Naive thymus-derived CD4-positive, alpha-beta T cell (primary cell): ENCODE measurements around the gene VCP. TPM values are rescaled to one million over a fixed set of nuclear protein-coding genes. Genes with fewer than 3 reads are reported as not detected.

ENCODE experiments used
- ATAC-seq: fragments of 150-1000 bp; cut with Tn5 transposase; 2 replicates; pipeline ENCODE4 v1.10.0; 2021; ENCODE audit warnings: mild to moderate bottlenecking, moderate library complexity
- CTCF ChIA-PET: fragments of 350-600 bp; sonication (Branson Sonifier 250); formaldehyde crosslinking; loops from one replicate; lab custom pipeline; 2021; ENCODE audit warnings: antibody characterized with exemption; lab: Charles Lee
- POLR2A ChIA-PET: fragments of 350-600 bp; sonication (Branson Sonifier 250); formaldehyde crosslinking; loops from one replicate; lab custom pipeline; 2021; ENCODE audit warnings: antibody characterized with exemption, inconsistent platforms; lab: Charles Lee
- DNase-seq, 9 donors: peaks; one replicate each; pipeline versions ENCODE4 v3.0.0 to v3.0.0-alpha.2; 2020 to 2022; ENCODE audit warnings: mixed read lengths in 1 of 9
- H3K27ac ChIP-seq: one replicate; pipeline ENCODE4 v1.7.0; 2013; ENCODE audit warnings: mild to moderate bottlenecking, low read depth, low read length, moderate library complexity
- H3K27me3 ChIP-seq, 2 donors: one replicate each; pipeline ENCODE4 v1.7.0; 2013; ENCODE audit warnings: low read length in 2 of 2, mild to moderate bottlenecking in 2 of 2, moderate library complexity in 2 of 2; ENCODE audit not compliant: control insufficient read depth in 2 of 2, insufficient read depth in 2 of 2
- H3K36me3 ChIP-seq, 3 experiments: 1 replicate in 2 of 3; 2 replicates in 1 of 3; pipeline ENCODE4 v1.7.0; 2013; ENCODE audit warnings: low read length in 3 of 3, mild to moderate bottlenecking in 3 of 3, moderate library complexity in 1 of 3; ENCODE audit not compliant: insufficient read depth in 3 of 3, control insufficient read depth in 2 of 3
- H3K4me1 ChIP-seq, 2 donors: one replicate each; pipeline ENCODE4 v1.7.0; 2013; ENCODE audit warnings: low read length in 2 of 2, mild to moderate bottlenecking in 2 of 2, moderate library complexity in 1 of 2; ENCODE audit not compliant: control insufficient read depth in 2 of 2, insufficient read depth in 2 of 2
- H3K4me3 ChIP-seq: 2 replicates; pipeline ENCODE4 v1.7.0; 2013; ENCODE audit warnings: mild to moderate bottlenecking, low read length
- H3K9me3 ChIP-seq, 3 experiments: 1 replicate in 2 of 3; 2 replicates in 1 of 3; pipeline ENCODE4 v1.7.0; 2013; ENCODE audit warnings: low read length in 3 of 3; ENCODE audit not compliant: control insufficient read depth in 2 of 3
- H3K27ac Mint-ChIP-seq, 9 donors: one replicate each; pipeline ENCODE4 v1.8.0; 2020 to 2022; ENCODE audit warnings: mixed read lengths in 9 of 9, mild to moderate bottlenecking in 8 of 9, moderate library complexity in 5 of 9, inconsistent platforms in 2 of 9
- H3K27me3 Mint-ChIP-seq, 5 donors: one replicate each; pipeline ENCODE4 v1.8.0; 2021 to 2022; ENCODE audit warnings: mixed read lengths in 5 of 5, mild to moderate bottlenecking in 1 of 5
- H3K36me3 Mint-ChIP-seq, 5 donors: one replicate each; pipeline ENCODE4 v1.8.0; 2020 to 2022; ENCODE audit warnings: mixed read lengths in 5 of 5, mild to moderate bottlenecking in 3 of 5, inconsistent platforms in 1 of 5
- H3K4me1 Mint-ChIP-seq, 7 donors: one replicate each; pipeline ENCODE4 v1.8.0; 2020 to 2022; ENCODE audit warnings: mixed read lengths in 7 of 7, mild to moderate bottlenecking in 3 of 7, inconsistent platforms in 1 of 7
- H3K4me3 Mint-ChIP-seq, 10 donors: one replicate each; pipeline ENCODE4 v1.8.0; 2020 to 2022; ENCODE audit warnings: mild to moderate bottlenecking in 10 of 10, mixed read lengths in 10 of 10, moderate library complexity in 6 of 10, inconsistent platforms in 2 of 10
- H3K9me3 Mint-ChIP-seq, 11 donors: one replicate each; pipeline ENCODE4 v1.8.0; 2020 to 2022; ENCODE audit warnings: mixed read lengths in 11 of 11, mild to moderate bottlenecking in 4 of 11, inconsistent platforms in 1 of 11, moderate library complexity in 1 of 11
- intact Hi-C, 2 donors: fragments of 100-400 bp; cut with micrococcal nuclease; formaldehyde crosslinking; loops; one replicate each; pipeline ENCODE4 v1.15.1; 2023
- polyA plus RNA-seq, 2 donors: library from polyadenylated mRNA; unstranded; fragments of 300-500 nt; fragmentation: Illumina TruSeq; gene quantifications; one replicate each; pipeline ENCODE4 v1.2.3, GENCODE V29; 2021
- total RNA-seq, 6 experiments: library from RNA in 5 of 6; stranded (reverse) in 5 of 6; gene quantifications; 1 replicate in 5 of 6; 2 replicates in 1 of 6; pipeline ENCODE4 v1.2.3 and lab custom pipeline; 2021 to 2026

Gene VCP
- total and polyA plus RNA-seq, 7 experiments from 2014 or later, result 134 to 259 (median 198) TPM

- Histone ChIP-seq H3K36me3 (peaks cover 4 to 36% (median 9%) of the 10 kb centered on the region in 3 experiments), H3K4me3 (peak overlapping the region; percentile 92), H3K27me3 (no peaks in the 10 kb centered on the region), H3K27ac (peak overlapping the region; percentile 81), H3K9me3 (no peaks in the 10 kb centered on the region), H3K4me1 (peaks cover 12 to 18% of the 10 kb centered on the region in 2 donors)
- H3K27me3 Mint-ChIP-seq, result no peaks in the 10 kb centered on the region
- peak overlapping the region; percentile 92 to 99 (median 96) for H3K27ac Mint-ChIP-seq
- CTCF ChIA-PET, result interaction anchor here (0.6 to 3.0 kb wide), 4 partner anchors 9 to 203 kb away, joined by 3 to 14 read pairs (median 5); partner anchors contain the start of gene ATOSB
- ATAC-seq (no peak), DNase-seq (no peak)
- H3K4me1 Mint-ChIP-seq, result peaks cover 18 to 42% (median 37%) of the 10 kb centered on the region in 7 donors
- peak overlapping the region; percentile 88 to 98 (median 92) for H3K4me3 Mint-ChIP-seq
- POLR2A ChIA-PET, result interaction anchor here (0.9 to 3.5 kb wide), 7 partner anchors 9 to 502 kb away, joined by 3 to 32 read pairs (median 15); partner anchors contain the start of genes ATOSB, FANCG and VCP
- no peaks in the 10 kb centered on the region for H3K9me3 Mint-ChIP-seq
- H3K36me3 Mint-ChIP-seq, result peaks cover 3 to 34% (median 15%) of the 10 kb centered on the region in 5 donors
- intact Hi-C loops, result loop anchor here (2.0 to 5.0 kb wide), 3 partner anchors 435 to 1665 kb away; partner anchors contain the start of gene TESK1 (in 1 of the 2)
Measured at GRCh38 chr9:35102465-35102768, 30.0 kb upstream of the VCP start.

GRCh38 chr9:35097573-35097972 is 25.1 kb upstream of the VCP start:
- CTCF ChIA-PET, result interaction anchor here (0.6 to 3.9 kb wide), 6 partner anchors 11 to 910 kb away, joined by 3 to 19 read pairs (median 4); partner anchors contain the start of gene FANCG

GRCh38 chr9:35096035-35096849 is 23.8 kb upstream of the VCP start, which contains the start of gene PIGO:
Gene PIGO (minus strand): TSS chr9:35096591. CDS start chr9:35095565, 1,026 bp downstream.
- H3K9me3 ChIP-seq, result no peaks in the 10 kb centered on the region
- H3K36me3 ChIP-seq, result peaks cover 4 to 56% (median 16%) of the 10 kb centered on the region in 3 experiments
- H3K27ac ChIP-seq, result peak within 1 kb of the TSS; percentile 99
- intact Hi-C loops, result loop anchor here (1.0 to 2.0 kb wide), 9 partner anchors 15 to 636 kb away; partner anchors contain the start of genes DNAJB5 (in 2 of the 2), VCP (in 2 of the 2), CREB3 (in 1 of the 2) and TLN1 (in 1 of the 2)
- Mint-ChIP-seq H3K4me3 (peak within 1 kb of the TSS; percentile 81 to 90 (median 86)), H3K36me3 (peaks cover 0 to 39% (median 8%) of the 10 kb centered on the region in 5 donors), H3K27me3 (no peaks in the 10 kb centered on the region), H3K9me3 (no peaks in the 10 kb centered on the region), H3K27ac (peak within 1 kb of the TSS; percentile 77 to 96 (median 94)), H3K4me1 (peaks cover 25 to 50% (median 38%) of the 10 kb centered on the region in 7 donors)
- peak within 1 kb of the TSS; percentile 97 for H3K4me3 ChIP-seq
- DNase-seq (peak; percentile 85 to 94 (median 92)), ATAC-seq (peak; percentile 96)
- CTCF ChIA-PET, result interaction anchor here (1.0 to 3.9 kb wide), 9 partner anchors 9 to 197 kb away, joined by 3 to 19 read pairs (median 4); partner anchors contain the start of genes ATOSB, FANCG and VCP
- POLR2A ChIA-PET, result interaction anchor here (0.6 to 11.3 kb wide), 13 partner anchors 9 to 197 kb away, joined by 3 to 88 read pairs (median 4); partner anchors contain the start of genes FANCG, UNC13B and VCP
- H3K4me1 ChIP-seq, result peaks cover 8 to 11% of the 10 kb centered on the region in 2 donors
- H3K27me3 ChIP-seq, result no peaks in the 10 kb centered on the region

More at GRCh38 chr9:35097573-35097972, 25.1 kb upstream of the VCP start:
- H3K9me3 ChIP-seq, result no peaks in the 10 kb centered on the region
- Mint-ChIP-seq H3K36me3 (peaks cover 0 to 32% (median 8%) of the 10 kb centered on the region in 5 donors), H3K9me3 (no peaks in the 10 kb centered on the region), H3K27ac (peak overlapping the region in 7 of 9 donors; percentile 37 to 84 (median 75)), H3K4me3 (peak overlapping the region in 7 of 10 donors; percentile 14 to 67 (median 50)), H3K27me3 (no peaks in the 10 kb centered on the region), H3K4me1 (peaks cover 30 to 59% (median 51%) of the 10 kb centered on the region in 7 donors)
- POLR2A ChIA-PET, result interaction anchor here (0.7 to 11.3 kb wide), 4 partner anchors 8 to 25 kb away, joined by 3 to 88 read pairs (median 8); partner anchors contain the start of genes FANCG and VCP
- peaks cover 16 to 23% of the 10 kb centered on the region in 2 donors for H3K4me1 ChIP-seq
- peaks cover 4 to 46% (median 13%) of the 10 kb centered on the region in 3 experiments for H3K36me3 ChIP-seq
- DNase-seq (no peak), ATAC-seq (no peak)
- H3K27ac ChIP-seq, result no peak overlapping the region
- no peak overlapping the region for H3K4me3 ChIP-seq
- no peaks in the 10 kb centered on the region for H3K27me3 ChIP-seq
- intact Hi-C loops, result loop anchor here in 1 of 2 donors (2.0 kb wide), 1 partner anchor 337 kb away; no protein-coding TSS in a partner anchor

GRCh38 chr9:35091536-35091935 is 19.1 kb upstream of the VCP start:
- Histone ChIP-seq H3K9me3 (no peaks in the 10 kb centered on the region), H3K27ac (no peak overlapping the region), H3K36me3 (peaks cover 0 to 80% (median 26%) of the 10 kb centered on the region in 3 experiments), H3K4me3 (no peak overlapping the region), H3K4me1 (peaks cover 7 to 8% of the 10 kb centered on the region in 2 donors), H3K27me3 (no peaks in the 10 kb centered on the region)
- Mint-ChIP-seq H3K27ac (no peak overlapping the region), H3K4me1 (peaks cover 19 to 37% (median 25%) of the 10 kb centered on the region in 7 donors), H3K36me3 (peaks cover 5 to 46% (median 24%) of the 10 kb centered on the region in 5 donors), H3K27me3 (no peaks in the 10 kb centered on the region), H3K4me3 (no peak overlapping the region), H3K9me3 (no peaks in the 10 kb centered on the region)
- ChIA-PET POLR2A (interaction anchor here (1.3 to 11.3 kb wide), 2 partner anchors 12 to 25 kb away, joined by 4 to 88 read pairs; partner anchors contain the start of gene FANCG), CTCF (interaction anchor here (0.6 to 2.3 kb wide), 2 partner anchors 192 kb away, joined by 3 to 18 read pairs; no protein-coding TSS in a partner anchor)
- DNase-seq (no peak), ATAC-seq (no peak)
- intact Hi-C loops, result no loop called here

GRCh38 chr9:35089434-35089833 is 17.0 kb upstream of the VCP start:
- Mint-ChIP-seq H3K4me1 (peaks cover 3 to 24% (median 11%) of the 10 kb centered on the region in 7 donors), H3K27me3 (no peaks in the 10 kb centered on the region), H3K9me3 (no peaks in the 10 kb centered on the region), H3K36me3 (peaks cover 5 to 41% (median 23%) of the 10 kb centered on the region in 5 donors), H3K4me3 (no peak overlapping the region), H3K27ac (peak overlapping the region in 1 of 9 donors; percentile 22)
- CTCF ChIA-PET, result no interaction called here
- H3K4me1 ChIP-seq, result no peaks in the 10 kb centered on the region
- H3K4me3 ChIP-seq, result no peak overlapping the region
- H3K27ac ChIP-seq, result no peak overlapping the region
- DNase-seq (no peak), ATAC-seq (no peak)
- H3K27me3 ChIP-seq, result no peaks in the 10 kb centered on the region
- H3K36me3 ChIP-seq, result peaks cover 0 to 77% (median 26%) of the 10 kb centered on the region in 3 experiments
- H3K9me3 ChIP-seq, result no peaks in the 10 kb centered on the region
- intact Hi-C loops, result no loop called here
- POLR2A ChIA-PET, result no interaction called here

- ChIA-PET POLR2A (interaction anchor here (0.7 to 2.7 kb wide), 3 partner anchors 8 to 13 kb away, joined by 3 to 10 read pairs (median 3); partner anchors contain the start of gene PIGO), CTCF (interaction anchor here (1.1 kb wide), 1 partner anchor 10 kb away, joined by 3 read pairs; no protein-coding TSS in a partner anchor)
- intact Hi-C loops, result no loop called here
- peaks cover 0 to 2% of the 10 kb centered on the region in 2 donors for H3K4me1 ChIP-seq
- no peaks in the 10 kb centered on the region for H3K27me3 ChIP-seq
- ATAC-seq (no peak), DNase-seq (no peak)
- H3K9me3 ChIP-seq, result no peaks in the 10 kb centered on the region
- Mint-ChIP-seq H3K4me1 (peaks cover under 1 to 4% (median 3%) of the 10 kb centered on the region in 7 donors), H3K36me3 (peaks cover 0 to 20% (median 17%) of the 10 kb centered on the region in 5 donors), H3K27me3 (no peaks in the 10 kb centered on the region), H3K4me3 (no peak overlapping the region), H3K9me3 (no peaks in the 10 kb centered on the region), H3K27ac (peak overlapping the region in 2 of 9 donors; percentile 1 to 2)
- no peak overlapping the region for H3K4me3 ChIP-seq
- H3K27ac ChIP-seq, result no peak overlapping the region
- H3K36me3 ChIP-seq, result peaks cover 0 to 33% (median 13%) of the 10 kb centered on the region in 3 experiments
Measured at GRCh38 chr9:35085078-35085477, 12.7 kb upstream of the VCP start.
